IMR-90 (cell line): ENCODE measurements around the gene TULP4. TPM values are rescaled to one million over a fixed set of nuclear protein-coding genes. Genes with fewer than 3 reads are reported as not detected.

Experiments
- ATAC-seq: fragments of 200-7000 bp; cut with Tn5 transposase; 2 replicates; pipeline ENCODE4 v1.9.1; 2020; ENCODE audit warnings: low read depth, mild to moderate bottlenecking, moderate library complexity
- BruUV-seq: library from RNA; stranded (reverse); fragments of 400-500 nt; replicated peaks from 2 replicates; lab custom pipeline; 2021; lab: Mats Ljungman, UMichigan
- CTCF ChIA-PET: fragments of 300-600 bp; formaldehyde crosslinking; extraction: SDS; loops from one replicate; lab custom pipeline; 2021; ENCODE audit warnings: antibody characterized with exemption; lab: Yijun Ruan, JAX
- POLR2A ChIA-PET: fragments of 300-600 bp; sonication (Branson Sonifier 250); formaldehyde crosslinking; loops from one replicate; lab custom pipeline; 2022; ENCODE audit warnings: antibody characterized with exemption; ENCODE audit not compliant: unreplicated experiment; lab: Charles Lee
- DNase-seq: peaks from one replicate; pipeline ENCODE4 v3.0.0; 2013
- H2AFZ ChIP-seq: replicated peaks from 2 replicates; pipeline ENCODE3; 2013; ENCODE audit warnings: low read length, mild to moderate bottlenecking; ENCODE audit not compliant: poor library complexity
- H2AK5ac ChIP-seq: 2 replicates; pipeline ENCODE4 v1.6.1; 2013; ENCODE audit warnings: low read depth, low read length, inconsistent platforms
- H2AK9ac ChIP-seq: replicated peaks from 2 replicates; pipeline ENCODE3; 2013; ENCODE audit warnings: mild to moderate bottlenecking, low read depth, low read length, moderate library complexity; ENCODE audit not compliant: poor library complexity
- H2BK120ac ChIP-seq: 2 replicates; pipeline ENCODE4 v1.6.1; 2013; ENCODE audit warnings: low read depth, low read length, inconsistent platforms
- H2BK15ac ChIP-seq: 3 replicates; pipeline ENCODE4 v1.6.1; 2013; ENCODE audit warnings: low read depth, low read length, inconsistent platforms
- H2BK20ac ChIP-seq: 2 replicates; pipeline ENCODE4 v1.6.1; 2013; ENCODE audit warnings: low read depth, mild to moderate bottlenecking, inconsistent platforms, low read length, moderate library complexity
- H2BK5ac ChIP-seq: 2 replicates; pipeline ENCODE4 v1.6.1; 2013; ENCODE audit warnings: mild to moderate bottlenecking, low read depth, low read length, inconsistent platforms; ENCODE audit not compliant: poor library complexity, severe bottlenecking
- H3K14ac ChIP-seq: replicated peaks from 2 replicates; pipeline ENCODE4 v1.6.1; 2013; ENCODE audit warnings: low read depth, low read length, inconsistent platforms
- H3K18ac ChIP-seq: 2 replicates; pipeline ENCODE4 v1.6.1; 2013; ENCODE audit warnings: low read depth, low read length, control low read depth
- H3K23ac ChIP-seq: 2 replicates; pipeline ENCODE4 v1.6.1; 2013; ENCODE audit warnings: low read depth, low read length, inconsistent platforms
- H3K27ac ChIP-seq: 2 replicates; pipeline ENCODE4 v1.5.1; 2013; ENCODE audit warnings: mild to moderate bottlenecking, control low read depth, low read length; ENCODE audit not compliant: insufficient read depth
- H3K27me3 ChIP-seq: 2 replicates; pipeline ENCODE4 v1.6.1; 2013; ENCODE audit warnings: low read length; ENCODE audit not compliant: control insufficient read depth, insufficient read depth
- H3K36me3 ChIP-seq: 2 replicates; pipeline ENCODE4 v1.6.1; 2013; ENCODE audit warnings: low read length, mixed read lengths; ENCODE audit not compliant: control insufficient read depth, insufficient read depth
- H3K4ac ChIP-seq: 2 replicates; pipeline ENCODE4 v1.6.1; 2013; ENCODE audit warnings: low read depth, low read length, inconsistent platforms
- H3K4me1 ChIP-seq: 2 replicates; pipeline ENCODE4 v1.6.1; 2013; ENCODE audit warnings: low read length, mixed read lengths; ENCODE audit not compliant: control insufficient read depth, insufficient read depth
- H3K4me2 ChIP-seq: 2 replicates; pipeline ENCODE4 v1.6.1; 2013; ENCODE audit warnings: low read depth, mild to moderate bottlenecking, control low read depth, low read length, moderate library complexity
- H3K4me3 ChIP-seq: 2 replicates; pipeline ENCODE4 v1.5.1; 2013; ENCODE audit warnings: low read depth, mild to moderate bottlenecking, control low read depth, low read length, moderate library complexity; ENCODE audit not compliant: insufficient read depth
- H3K56ac ChIP-seq: 2 replicates; pipeline ENCODE4 v1.6.1; 2013; ENCODE audit warnings: low read length, inconsistent platforms; ENCODE audit not compliant: insufficient read depth; ENCODE audit errors: extremely low read depth
- H3K79me1 ChIP-seq, 2 experiments: 2 replicates each; pipeline ENCODE4 v1.6.1; 2013; ENCODE audit warnings: low read length in 2 of 2, inconsistent platforms in 1 of 2, low read depth in 1 of 2
- H3K9ac ChIP-seq: 2 replicates; pipeline ENCODE4 v1.6.1; 2013; ENCODE audit warnings: low read depth, low read length, control low read depth
- H3K9me1 ChIP-seq: 2 replicates; pipeline ENCODE4 v1.6.1; 2013; ENCODE audit warnings: low read length, inconsistent platforms; ENCODE audit not compliant: insufficient read depth
- H3K9me3 ChIP-seq: 2 replicates; pipeline ENCODE4 v1.6.1; 2013; ENCODE audit warnings: low read length; ENCODE audit not compliant: control insufficient read depth, insufficient read depth
- H4K20me1 ChIP-seq: 2 replicates; pipeline ENCODE4 v1.6.1; 2013; ENCODE audit warnings: low read length, inconsistent platforms; ENCODE audit not compliant: insufficient read depth
- H4K5ac ChIP-seq: 2 replicates; pipeline ENCODE4 v1.6.1; 2013; ENCODE audit warnings: mild to moderate bottlenecking, low read depth, low read length, control low read depth
- H4K8ac ChIP-seq, 2 experiments: 2 replicates each; pipeline ENCODE4 v1.6.1; 2013; ENCODE audit warnings: low read depth in 2 of 2, low read length in 2 of 2, control low read depth in 1 of 2, inconsistent platforms in 1 of 2
- H4K91ac ChIP-seq: 2 replicates; pipeline ENCODE4 v1.6.1; 2013; ENCODE audit warnings: low read depth, low read length, inconsistent platforms; ENCODE audit not compliant: insufficient read depth
- BHLHE40 ChIP-seq: fragments of 150-350 bp; IDR thresholded peaks from 2 replicates; pipeline ENCODE4 v1.6.1; 2016; ENCODE audit warnings: mild to moderate bottlenecking, low read depth, low read length
- CEBPB ChIP-seq: IDR thresholded peaks from 2 replicates; pipeline ENCODE4 v1.6.1; 2012; ENCODE audit warnings: low read depth, low read length, improper control_type of control experiment
- CHD1 ChIP-seq: IDR thresholded peaks from 2 replicates; pipeline ENCODE4 v1.6.1; 2012; ENCODE audit warnings: low read depth, low read length, improper control_type of control experiment
- ELK1 ChIP-seq: fragments of 150-350 bp; IDR thresholded peaks from 2 replicates; pipeline ENCODE4 v1.6.1; 2016; ENCODE audit warnings: low read depth, mild to moderate bottlenecking, low read length, moderate library complexity, borderline replicate concordance
- FOS ChIP-seq: fragments of 150-350 bp; IDR thresholded peaks from 2 replicates; pipeline ENCODE4 v1.6.1; 2016; ENCODE audit warnings: low read depth, low read length
- MAFK ChIP-seq: IDR thresholded peaks from 2 replicates; pipeline ENCODE4 v1.6.1; 2012; ENCODE audit warnings: low read depth, low read length, improper control_type of control experiment
- MAZ ChIP-seq: IDR thresholded peaks from 2 replicates; pipeline ENCODE4 v1.6.1; 2012; ENCODE audit warnings: low read depth, mild to moderate bottlenecking, low read length, improper control_type of control experiment, moderate library complexity, borderline replicate concordance
- MXI1 ChIP-seq: IDR thresholded peaks from 2 replicates; pipeline ENCODE4 v1.6.1; 2012; ENCODE audit warnings: low read depth, mild to moderate bottlenecking, low read length, moderate library complexity, borderline replicate concordance
- NFE2L2 ChIP-seq: fragments of 150-350 bp; IDR thresholded peaks from 2 replicates; pipeline ENCODE4 v1.6.1; 2016; ENCODE audit warnings: low read depth, mild to moderate bottlenecking, low read length
- POLR2A ChIP-seq: IDR thresholded peaks from 2 replicates; pipeline ENCODE4 v1.6.1; 2012; ENCODE audit warnings: mild to moderate bottlenecking, low read depth, low read length
- RAD21 ChIP-seq: IDR thresholded peaks from 2 replicates; pipeline ENCODE4 v1.6.1; 2012; ENCODE audit warnings: low read length, improper control_type of control experiment
- RCOR1 ChIP-seq: IDR thresholded peaks from 2 replicates; pipeline ENCODE4 v1.6.1; 2012; ENCODE audit warnings: mild to moderate bottlenecking, low read length, improper control_type of control experiment; ENCODE audit not compliant: insufficient replicate concordance
- RFX5 ChIP-seq: IDR thresholded peaks from 2 replicates; pipeline ENCODE4 v1.8.0; 2012; ENCODE audit warnings: low read depth, mild to moderate bottlenecking, low read length, moderate library complexity
- SMC3 ChIP-seq: fragments of 150-350 bp; IDR thresholded peaks from 2 replicates; pipeline ENCODE4 v1.6.1; 2016; ENCODE audit warnings: low read depth, mild to moderate bottlenecking, antibody characterized with exemption, low read length, moderate library complexity
- WGBS, 2 experiments: methylation state at CpG; one replicate each; pipeline versions ENCODE4 v1.1.5 to v1.1.7; 2013; ENCODE audit warnings: missing lambda C conversion rate in 2 of 2; ENCODE audit not compliant: insufficient read length in 1 of 2; ENCODE audit errors: extremely low coverage in 2 of 2; 5-methylcytosine and 5-hydroxymethylcytosine counted together
- dilution Hi-C: fragments of 300-500 bp; cut with HindIII; formaldehyde crosslinking; loops from one replicate; pipeline ENCODE4 v1.14.3; 2018; ENCODE audit warnings: low sequenced_read_pairs; ENCODE audit not compliant: unreplicated experiment
- in situ Hi-C: fragments of 300-500 bp; cut with MboI; formaldehyde crosslinking; loops from 3 replicates; pipeline ENCODE4 v1.14.3; 2019; ENCODE audit warnings: low sequenced_read_pairs, inconsistent platforms, mixed read lengths
- intact Hi-C: fragments of 100-400 bp; cut with micrococcal nuclease; formaldehyde crosslinking; loops from 2 replicates; pipeline ENCODE4 v1.10.0; 2022
- polyA plus RNA-seq, 3 experiments: library from polyadenylated mRNA; depleted of rRNA; stranded (reverse); fragments of >200 nt; gene quantifications; 2 replicates each; pipeline ENCODE4 v1.2.3, GENCODE V29; 2012; ENCODE audit warnings: low replicate concordance in 1 of 3
- total RNA-seq: library from RNA; depleted of rRNA; stranded (reverse); fragments of >200 nt; gene quantifications from 2 replicates; pipeline ENCODE4 v1.2.3, GENCODE V29; 2012
- TF ChIP-seq, protein P1 (sequence below): fragments of 150-350 bp; IDR thresholded peaks from 2 replicates; pipeline ENCODE4 v1.6.1; 2017; ENCODE audit warnings: mild to moderate bottlenecking, antibody characterized with exemption, low read length, low read depth
- TF ChIP-seq, protein P2 (sequence below): conservative IDR thresholded peaks from 2 replicates; pipeline ENCODE4 v1.5.1; 2012; ENCODE audit warnings: mild to moderate bottlenecking, low read depth, low read length, improper control_type of control experiment

Gene TULP4
- total and polyA plus RNA-seq, 2 of the 4 experiments (the other 2 are of a cell fraction): 8.1 to 30.6 TPM

- no TSS peak for BruUV-seq
- intact Hi-C loops: no loop called here
- no peaks in the 10 kb centered on the region for H3K27me3 ChIP-seq
- no peak overlapping the region for H3K14ac ChIP-seq
- no peak overlapping the region for H2AK9ac ChIP-seq
- H3K27ac ChIP-seq: no peak overlapping the region
- H3K9me3 ChIP-seq: no peaks in the 10 kb centered on the region; the same call in 1 of the 2 replicates
- H3K36me3 ChIP-seq: no peaks in the 10 kb centered on the region
- no peak overlapping the region for H3K4me2 ChIP-seq
- no peak overlapping the region for H2BK15ac ChIP-seq
- ChIA-PET POLR2A (no interaction called here), CTCF (interaction anchor here (1.8 kb wide), 1 partner anchor 167 kb away, joined by 4 read pairs; no protein-coding TSS in a partner anchor)
- H3K23ac ChIP-seq: no peak overlapping the region
- H2AFZ ChIP-seq: no peak overlapping the region
- H3K4me1 ChIP-seq: peaks cover 1% of the 10 kb centered on the region; the same call in 1 of the 2 replicates
- no peak overlapping the region for H2AK5ac ChIP-seq
- TF ChIP-seq RAD21 (no peak), CHD1 (no peak), SMC3 (no peak), MAZ (no peak), ELK1 (no peak), NFE2L2 (no peak), RCOR1 (no peak), MAFK (no peak), RFX5 (no peak), POLR2A (no peak), MXI1 (no peak), CEBPB (no peak), FOS (no peak), BHLHE40 (no peak)
- TF ChIP-seq, protein P1, sequence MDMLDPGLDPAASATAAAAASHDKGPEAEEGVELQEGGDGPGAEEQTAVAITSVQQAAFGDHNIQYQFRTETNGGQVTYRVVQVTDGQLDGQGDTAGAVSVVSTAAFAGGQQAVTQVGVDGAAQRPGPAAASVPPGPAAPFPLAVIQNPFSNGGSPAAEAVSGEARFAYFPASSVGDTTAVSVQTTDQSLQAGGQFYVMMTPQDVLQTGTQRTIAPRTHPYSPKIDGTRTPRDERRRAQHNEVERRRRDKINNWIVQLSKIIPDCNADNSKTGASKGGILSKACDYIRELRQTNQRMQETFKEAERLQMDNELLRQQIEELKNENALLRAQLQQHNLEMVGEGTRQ: no peak
- TF ChIP-seq, protein P2, sequence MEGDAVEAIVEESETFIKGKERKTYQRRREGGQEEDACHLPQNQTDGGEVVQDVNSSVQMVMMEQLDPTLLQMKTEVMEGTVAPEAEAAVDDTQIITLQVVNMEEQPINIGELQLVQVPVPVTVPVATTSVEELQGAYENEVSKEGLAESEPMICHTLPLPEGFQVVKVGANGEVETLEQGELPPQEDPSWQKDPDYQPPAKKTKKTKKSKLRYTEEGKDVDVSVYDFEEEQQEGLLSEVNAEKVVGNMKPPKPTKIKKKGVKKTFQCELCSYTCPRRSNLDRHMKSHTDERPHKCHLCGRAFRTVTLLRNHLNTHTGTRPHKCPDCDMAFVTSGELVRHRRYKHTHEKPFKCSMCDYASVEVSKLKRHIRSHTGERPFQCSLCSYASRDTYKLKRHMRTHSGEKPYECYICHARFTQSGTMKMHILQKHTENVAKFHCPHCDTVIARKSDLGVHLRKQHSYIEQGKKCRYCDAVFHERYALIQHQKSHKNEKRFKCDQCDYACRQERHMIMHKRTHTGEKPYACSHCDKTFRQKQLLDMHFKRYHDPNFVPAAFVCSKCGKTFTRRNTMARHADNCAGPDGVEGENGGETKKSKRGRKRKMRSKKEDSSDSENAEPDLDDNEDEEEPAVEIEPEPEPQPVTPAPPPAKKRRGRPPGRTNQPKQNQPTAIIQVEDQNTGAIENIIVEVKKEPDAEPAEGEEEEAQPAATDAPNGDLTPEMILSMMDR: no peak
- H4K91ac ChIP-seq: no peak overlapping the region
- no peaks in the 10 kb centered on the region; the same call in 1 of the 2 replicates for H3K9me1 ChIP-seq
- no peak overlapping the region for H3K56ac ChIP-seq
- DNase-seq (no peak), ATAC-seq (no peak)
- H2BK5ac ChIP-seq: no peak overlapping the region
- H3K79me1 ChIP-seq: peaks cover 15 to 20% of the 10 kb centered on the region in 2 experiments
- H3K18ac ChIP-seq: no peak overlapping the region
- no peaks in the 10 kb centered on the region for H4K20me1 ChIP-seq
- H4K5ac ChIP-seq: no peak overlapping the region
- no peak overlapping the region for H2BK120ac ChIP-seq
- no peak overlapping the region for H4K8ac ChIP-seq
- H3K9ac ChIP-seq: no peak overlapping the region
- H2BK20ac ChIP-seq: no peak overlapping the region
- H3K4me3 ChIP-seq: no peak overlapping the region
- H3K4ac ChIP-seq: no peak overlapping the region
- dilution Hi-C loops: no loop called here
- no CpG with 5 or more reads among the region's 1 CpG for WGBS, 2 experiments
- in situ Hi-C loops: no loop called here
Observed at GRCh38 chr6:158387578-158387977, 75.3 kb downstream of the TULP4 start.
